K562 (cell line): ENCODE results near the gene ASPRV1.
"Not testable (repeated sequence)": the region's sequence is repeated elsewhere in the genome, so short reads cannot be mapped to it uniquely, and the experiment has no call there.

Experiments used
- DMBX1 ChIP-seq: fragments of 250-450 bp; sonication (Bioruptor Pico); IDR thresholded peaks from 2 replicates; pipeline ENCODE4 v1.8.0; 2022; ENCODE audit warnings: inconsistent platforms, mild to moderate bottlenecking, moderate library complexity, borderline replicate concordance
- EZH2 ChIP-seq: IDR thresholded peaks from 2 replicates; pipeline ENCODE4 v1.6.1; 2012; ENCODE audit warnings: low read depth, mild to moderate bottlenecking, inconsistent platforms, low read length, borderline replicate concordance
- ZC3H4 ChIP-seq: sonication (generic); formaldehyde crosslinking; IDR thresholded peaks from 2 replicates; pipeline ENCODE4 v1.9.0; 2021; ENCODE audit warnings: missing genetic modification reagents, borderline replicate concordance

- TF ChIP-seq ZC3H4 (CRISPR knock-in tag); EZH2; DMBX1 (CRISPR knock-in tag): not testable (repeated sequence)
Measured at GRCh38 chr2:69950671-69951070, 10.8 kb downstream of the ASPRV1 start.
